AG10803 (cell line): ENCODE data around the gene PILRA.
A peak's percentile ranks its signal among the peaks of the same experiment; 100 is the strongest.

Experiments
- DNase-seq: peaks from one replicate; pipeline ENCODE4 v3.0.0; 2010; ENCODE audit warnings: low read depth
- H3K4me3 ChIP-seq: 2 replicates; pipeline ENCODE4 v1.5.1; 2011; ENCODE audit warnings: mild to moderate bottlenecking, low read length, control low read depth
- TF ChIP-seq, protein P1 (sequence below): conservative IDR thresholded peaks from 2 replicates; pipeline ENCODE4 v1.5.1; 2011; ENCODE audit warnings: mild to moderate bottlenecking, low read length, control low read depth, inconsistent platforms

PILRA gene

DNA sequence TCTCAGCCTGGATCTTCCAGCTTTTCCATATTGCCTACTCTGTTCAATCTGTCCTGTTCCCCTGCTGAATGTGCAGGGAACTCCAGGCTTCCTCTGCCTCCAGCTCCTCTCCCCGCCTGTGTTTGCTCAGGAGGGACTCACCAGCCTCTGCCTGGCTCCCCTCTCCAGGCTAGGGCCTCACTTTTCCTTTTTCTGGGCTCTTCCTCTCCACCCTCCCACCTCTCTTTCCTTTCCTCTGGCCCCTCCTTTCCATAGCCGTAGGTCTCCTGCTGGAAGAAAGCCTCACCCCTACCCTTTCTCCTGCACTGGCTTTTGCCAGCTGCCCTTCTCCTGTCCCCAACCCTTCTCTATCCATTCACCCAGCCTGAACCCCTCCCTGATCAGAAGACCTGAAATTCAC is 25.0 kb downstream of the PILRA start:
- TF ChIP-seq, protein P1, sequence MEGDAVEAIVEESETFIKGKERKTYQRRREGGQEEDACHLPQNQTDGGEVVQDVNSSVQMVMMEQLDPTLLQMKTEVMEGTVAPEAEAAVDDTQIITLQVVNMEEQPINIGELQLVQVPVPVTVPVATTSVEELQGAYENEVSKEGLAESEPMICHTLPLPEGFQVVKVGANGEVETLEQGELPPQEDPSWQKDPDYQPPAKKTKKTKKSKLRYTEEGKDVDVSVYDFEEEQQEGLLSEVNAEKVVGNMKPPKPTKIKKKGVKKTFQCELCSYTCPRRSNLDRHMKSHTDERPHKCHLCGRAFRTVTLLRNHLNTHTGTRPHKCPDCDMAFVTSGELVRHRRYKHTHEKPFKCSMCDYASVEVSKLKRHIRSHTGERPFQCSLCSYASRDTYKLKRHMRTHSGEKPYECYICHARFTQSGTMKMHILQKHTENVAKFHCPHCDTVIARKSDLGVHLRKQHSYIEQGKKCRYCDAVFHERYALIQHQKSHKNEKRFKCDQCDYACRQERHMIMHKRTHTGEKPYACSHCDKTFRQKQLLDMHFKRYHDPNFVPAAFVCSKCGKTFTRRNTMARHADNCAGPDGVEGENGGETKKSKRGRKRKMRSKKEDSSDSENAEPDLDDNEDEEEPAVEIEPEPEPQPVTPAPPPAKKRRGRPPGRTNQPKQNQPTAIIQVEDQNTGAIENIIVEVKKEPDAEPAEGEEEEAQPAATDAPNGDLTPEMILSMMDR = no peak
- H3K4me3 ChIP-seq = no peak overlapping the region
- no peak for DNase-seq

DNA sequence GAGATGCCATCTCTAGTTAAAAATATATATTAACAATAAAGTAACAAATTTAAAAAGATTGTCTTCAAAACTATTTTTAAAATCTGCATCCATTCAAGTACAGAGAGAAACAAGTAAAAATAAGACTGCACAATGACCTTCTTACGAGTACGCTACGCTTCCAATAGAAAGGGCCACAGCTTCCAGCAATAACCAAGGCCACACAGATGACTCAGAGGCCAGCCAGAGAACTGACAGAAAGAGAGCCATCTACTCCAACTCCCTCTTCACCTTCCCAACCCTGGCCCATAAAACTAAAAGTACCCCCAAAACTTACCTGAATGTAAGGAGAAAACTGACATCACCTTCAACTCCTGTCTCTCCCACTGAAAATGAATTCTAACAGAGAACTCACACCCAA is 26.8 kb downstream of the PILRA start:
- TF ChIP-seq, protein P1 = no peak
- H3K4me3 ChIP-seq = no peak overlapping the region

DNA sequence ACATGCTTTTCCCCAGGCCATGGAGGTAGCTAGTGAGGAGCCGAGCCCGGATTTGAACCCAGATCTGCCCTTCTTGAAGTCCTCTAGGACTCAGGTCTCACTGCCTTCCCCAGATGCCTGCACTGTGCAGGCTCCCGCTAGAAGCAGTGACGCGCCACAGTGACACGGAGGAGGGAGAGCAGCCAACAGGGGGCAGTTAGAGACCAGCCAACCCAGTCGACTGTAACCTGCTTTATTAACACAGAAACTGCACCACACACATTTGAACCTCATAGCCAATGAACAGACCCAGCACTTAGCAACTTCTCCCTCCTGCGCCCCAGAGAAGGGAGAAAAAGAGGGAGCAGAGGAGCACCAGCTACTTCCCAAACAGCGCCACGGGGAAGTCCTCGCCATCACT is 27.4 kb downstream of the PILRA start:
- DNase-seq = no peak
- TF ChIP-seq, protein P1 = no peak
- H3K4me3 ChIP-seq = no peak overlapping the region

More for the DNA sequence above, 26.8 kb downstream of the PILRA start:
- DNase-seq = no peak

DNA sequence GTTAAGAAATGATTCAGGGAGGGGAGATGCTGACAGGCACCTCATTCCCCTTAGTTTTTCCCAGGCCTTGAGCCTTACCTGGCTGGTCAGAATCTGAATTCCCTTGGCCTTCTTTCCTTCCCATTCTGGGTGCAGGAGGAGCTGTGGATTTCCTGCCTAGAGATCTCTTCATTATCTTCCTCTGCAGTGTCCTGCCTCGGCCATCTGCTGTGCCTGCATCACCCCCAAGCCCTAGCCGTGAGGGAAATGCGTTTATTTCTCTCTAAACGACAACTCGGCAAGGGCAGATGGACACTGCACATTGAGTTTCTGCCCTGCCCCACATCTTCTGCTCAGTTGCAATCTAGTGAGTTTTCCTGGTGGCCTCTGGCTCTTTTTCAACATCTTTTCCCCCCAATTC is 28.5 kb downstream of the PILRA start:
- TF ChIP-seq, protein P1 = no peak
- no peak for DNase-seq
- H3K4me3 ChIP-seq = no peak overlapping the region

DNA sequence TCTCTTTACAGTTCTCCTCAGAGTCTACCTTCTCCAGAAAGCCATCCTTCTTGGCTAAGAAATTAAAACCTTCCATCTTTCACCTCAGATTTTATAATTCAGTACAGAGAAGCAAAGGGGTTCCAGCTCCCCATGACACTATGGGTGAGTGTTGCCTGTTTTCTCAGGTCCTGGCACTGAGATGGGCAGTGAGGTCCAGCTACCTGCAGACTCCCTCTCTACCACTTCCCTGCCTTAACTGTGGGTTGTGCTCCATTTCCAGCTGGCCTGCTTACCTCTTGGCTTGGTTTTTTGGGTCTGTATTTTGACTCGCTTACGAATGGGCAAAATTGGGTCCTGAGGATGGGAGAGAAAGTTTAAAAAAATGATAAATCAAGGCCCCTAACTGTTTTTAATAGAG is 29.0 kb downstream of the PILRA start:
- H3K4me3 ChIP-seq = no peak overlapping the region
- TF ChIP-seq, protein P1 = no peak
- DNase-seq = no peak

DNA sequence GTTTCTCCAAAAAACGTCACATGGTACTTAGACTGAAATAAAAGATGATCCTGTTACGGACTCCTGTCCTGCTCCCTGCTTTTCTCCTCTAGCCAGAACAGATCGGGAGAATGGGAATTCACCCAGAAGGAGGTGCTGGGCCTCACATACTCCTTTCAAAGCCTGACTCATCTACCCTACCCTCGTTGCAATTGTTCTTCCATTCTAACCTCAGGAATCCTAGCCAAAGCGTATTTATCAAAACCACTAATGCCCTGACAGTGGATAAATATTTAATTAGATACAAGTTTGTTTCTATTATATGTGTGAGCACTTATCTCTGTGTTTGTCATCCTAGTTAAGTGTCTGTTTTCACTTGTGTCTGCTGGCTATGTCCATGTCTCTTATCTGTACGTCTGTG is 33.5 kb downstream of the PILRA start:
- TF ChIP-seq, protein P1 = no peak; the same call in 1 of the 2 replicates
- peak; percentile 42 for DNase-seq

DNA sequence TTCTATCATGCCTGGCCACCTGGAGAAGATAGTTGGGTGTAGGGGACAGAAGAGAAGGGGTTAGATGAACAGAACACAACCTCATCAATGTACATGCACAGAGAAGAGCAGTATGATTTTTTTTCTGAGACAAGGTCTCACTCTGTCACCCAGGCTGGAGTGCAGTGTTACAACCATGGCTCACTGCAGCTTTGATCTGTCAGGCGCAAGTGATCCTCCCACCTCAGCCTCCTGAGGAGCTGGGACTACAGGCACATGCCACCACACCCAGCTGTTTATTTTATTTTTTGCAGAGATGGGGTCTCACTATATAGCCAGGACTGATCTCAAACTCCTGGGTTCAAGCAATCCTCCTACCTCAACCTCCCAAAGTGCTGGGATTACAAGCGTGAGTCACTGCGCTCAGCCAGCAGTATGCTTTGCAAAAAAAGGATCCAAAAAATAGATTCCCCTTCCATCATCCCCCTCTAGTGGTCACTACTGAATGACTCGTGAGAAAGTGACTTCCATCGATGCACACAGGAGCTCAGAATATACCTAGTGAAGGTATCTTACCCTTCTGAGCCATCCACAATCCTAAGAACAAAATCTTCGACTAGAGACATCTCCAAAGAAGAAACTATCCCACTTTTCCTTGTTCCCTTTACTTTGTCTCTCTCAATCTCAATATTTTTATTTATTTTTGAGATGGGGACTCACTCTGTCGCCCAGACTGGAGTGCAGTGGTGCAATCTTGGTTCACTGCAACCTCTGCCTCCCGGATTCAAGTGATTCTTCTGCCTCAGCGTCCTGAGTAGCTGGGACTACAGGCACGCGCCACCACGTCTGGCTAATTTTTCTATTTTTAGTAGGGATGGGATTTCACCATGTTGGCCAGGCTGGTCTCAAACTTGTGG is 34.2 kb downstream of the PILRA start:
- DNase-seq = peak; percentile 69
- no peak overlapping the region for H3K4me3 ChIP-seq
- TF ChIP-seq, protein P1 = peak; percentile 78

More for the DNA sequence above, 33.5 kb downstream of the PILRA start:
- H3K4me3 ChIP-seq = no peak overlapping the region
